K562 (cell line): ENCODE results near the gene P4HTM.

Experiments used
- ARHGAP35 ChIP-seq: fragments of 450-650 bp; IDR thresholded peaks from 2 replicates; pipeline ENCODE4 v1.6.1; 2018; ENCODE audit not compliant: partially characterized antibody
- BRF2 ChIP-seq: IDR thresholded peaks from 3 replicates; pipeline ENCODE4 v1.6.1; 2011; ENCODE audit warnings: borderline replicate concordance, mild to moderate bottlenecking; ENCODE audit not compliant: insufficient read length, insufficient read depth
- CTCF ChIP-seq, 3 experiments: IDR thresholded peaks in 2 of 3; conservative IDR thresholded peaks in 1 of 3; 2 replicates each; pipeline ENCODE4 v1.5.1; 2011 to 2012; ENCODE audit warnings: low read length in 3 of 3, mild to moderate bottlenecking in 3 of 3, control low read depth in 2 of 3, improper control_type of control experiment in 1 of 3, inconsistent platforms in 1 of 3, low read depth in 1 of 3, mixed read lengths in 1 of 3, moderate library complexity in 1 of 3; ENCODE audit not compliant: insufficient read depth in 2 of 3
- EP300 ChIP-seq: IDR thresholded peaks from 2 replicates; pipeline ENCODE4 v1.6.1; 2012; ENCODE audit warnings: low read length, improper control_type of control experiment
- EZH2 ChIP-seq: IDR thresholded peaks from 2 replicates; pipeline ENCODE4 v1.6.1; 2012; ENCODE audit warnings: low read depth, mild to moderate bottlenecking, inconsistent platforms, low read length, borderline replicate concordance
- JUND ChIP-seq, 2 experiments: IDR thresholded peaks; 2 replicates in 1 of 2; 3 replicates in 1 of 2; pipeline ENCODE4 v1.6.1; 2011; ENCODE audit warnings: borderline replicate concordance in 2 of 2, low read depth in 2 of 2, low read length in 2 of 2, improper control_type of control experiment in 1 of 2, missing biosample characterization in 1 of 2, missing genetic modification characterization in 1 of 2, missing genetic modification reagents in 1 of 2
- RNF219 ChIP-seq: fragments of 250-450 bp; sonication (Bioruptor Pico); IDR thresholded peaks from 2 replicates; pipeline ENCODE4 v1.5.0; 2022; ENCODE audit warnings: mild to moderate bottlenecking
- XRCC4 ChIP-seq: IDR thresholded peaks from one replicate; pipeline ENCODE4 v1.6.1; 2011; ENCODE audit not compliant: insufficient read depth, insufficient read length; ENCODE audit errors: extremely low read depth
- ZC3H11A ChIP-seq: IDR thresholded peaks from 2 replicates; pipeline ENCODE4 v1.6.1; 2012; ENCODE audit warnings: low read depth, low read length, improper control_type of control experiment
- ZNF124 ChIP-seq: sonication (generic); formaldehyde crosslinking; IDR thresholded peaks from 2 replicates; pipeline ENCODE4 v1.8.1; 2022; ENCODE audit warnings: missing genetic modification reagents
- ZNF311 ChIP-seq: fragments of 250-450 bp; sonication (Bioruptor Pico); IDR thresholded peaks from 2 replicates; pipeline ENCODE4 v1.4.0; 2020; ENCODE audit warnings: mild to moderate bottlenecking, moderate library complexity

- TF ChIP-seq ZNF124 (CRISPR knock-in tag) (no peak), ZNF311 (CRISPR knock-in tag) (no peak), RNF219 (CRISPR knock-in tag) (no peak), JUND (IDR thresholded peaks at IDR 0.05; ENCODE audit: borderline replicate concordance, low read depth, low read length) (no peak), JUND (tag; IDR thresholded peaks at IDR 0.05; ENCODE audit: borderline replicate concordance, low read depth, low read length) (no peak), ARHGAP35 (no peak), BRF2 (no peak), CTCF (IDR thresholded peaks at IDR 0.05 in 2 of 3, conservative IDR thresholded peaks at IDR 0.05 in 1 of 3; ENCODE audit: insufficient read depth in 2 of 3, low read depth in 1 of 3, low read length in 3 of 3) (no peak), EP300 (no peak), EZH2 (no peak), XRCC4 (no peak), ZC3H11A (no peak)
Observed at GRCh38 chr3:48993834-48994233, 3.8 kb downstream of the P4HTM start.
